Keratinocyte (primary cell): ENCODE measurements around the gene NPAS3.

ENCODE experiments used
- CTCF ChIP-seq, 3 experiments: IDR thresholded peaks in 1 of 3; conservative IDR thresholded peaks in 1 of 3; optimal IDR thresholded peaks in 1 of 3; 2 replicates in 2 of 3; 3 replicates in 1 of 3; pipeline versions ENCODE3 to v1.5.1; 2011; ENCODE audit warnings: low read length in 3 of 3, mild to moderate bottlenecking in 3 of 3, moderate library complexity in 2 of 3, control low read depth in 1 of 3, inconsistent platforms in 1 of 3; ENCODE audit not compliant: insufficient read depth in 2 of 3; ENCODE audit errors: extremely low read depth in 1 of 3
- EZH2 ChIP-seq: IDR thresholded peaks from one replicate; pipeline ENCODE4 v1.6.1; 2012; ENCODE audit warnings: inconsistent platforms, mild to moderate bottlenecking, low read length, moderate library complexity

GRCh38 chr14:33449268-33449667, 510.6 kb downstream of the NPAS3 start:
- TF ChIP-seq EZH2, result no peak
- TF ChIP-seq CTCF (optimal IDR thresholded peaks at IDR 0.05 in 1 of 3, IDR thresholded peaks at IDR 0.05 in 1 of 3, conservative IDR thresholded peaks at IDR 0.05 in 1 of 3; ENCODE audit: extremely low read depth in 1 of 3, insufficient read depth in 2 of 3, low read length in 3 of 3), result no peak
